ENCODE measurements around the gene PACS1. TPM values are rescaled to one million over a fixed set of nuclear protein-coding genes. Genes with fewer than 3 reads are reported as not detected.

PACS1 gene
- total RNA-seq, 4 donors from 2014 or later: 32.0 to 62.7 (median 51.8) TPM

DNA sequence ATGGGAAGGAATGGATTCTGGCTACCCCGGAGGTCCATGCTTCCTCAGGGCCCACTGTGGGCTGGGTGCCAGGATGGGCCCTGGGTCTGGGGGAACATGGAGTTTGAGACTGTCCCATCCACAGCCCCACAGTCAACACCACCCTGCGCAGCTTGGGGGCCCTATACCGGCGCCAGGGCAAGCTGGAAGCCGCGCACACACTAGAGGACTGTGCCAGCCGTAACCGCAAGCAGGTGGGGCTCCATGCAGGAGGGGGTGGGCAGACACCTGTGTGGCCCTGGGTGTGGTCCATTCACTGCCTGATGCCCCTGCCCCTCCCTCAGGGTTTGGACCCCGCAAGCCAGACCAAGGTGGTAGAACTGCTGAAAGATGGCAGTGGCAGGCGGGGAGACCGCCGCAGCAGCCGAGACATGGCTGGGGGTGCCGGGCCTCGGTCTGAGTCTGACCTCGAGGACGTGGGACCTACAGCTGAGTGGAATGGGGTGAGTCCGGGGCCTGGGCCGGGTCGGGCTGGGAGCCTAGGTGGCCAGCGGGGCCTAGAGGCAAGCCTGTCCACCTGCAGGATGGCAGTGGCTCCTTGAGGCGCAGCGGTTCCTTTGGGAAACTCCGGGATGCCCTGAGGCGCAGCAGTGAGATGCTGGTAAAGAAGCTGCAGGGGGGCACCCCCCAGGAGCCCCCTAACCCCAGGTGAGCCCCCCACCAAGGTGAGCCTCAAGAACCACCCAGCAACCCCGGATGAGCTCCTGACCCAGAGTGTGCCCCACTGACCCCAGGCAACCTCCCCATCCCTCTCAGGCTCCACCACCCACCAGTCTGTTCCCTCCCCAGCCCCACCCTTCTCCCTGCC is 195.7 kb downstream of the PACS1 start:
- peak overlapping the region in 2 of 4 donors; percentile 98 to 99 for H3K27ac ChIP-seq
- H3K36me3 ChIP-seq: peaks cover 0 to 58% (median 0%) of the 10 kb centered on the region in 3 donors
- 90 to 93% methylated on average over 23 to 25 of the region's 26 CpGs for WGBS, 2 donors
- peaks cover 0 to 30% (median 15%) of the 10 kb centered on the region in 4 donors for H3K4me1 ChIP-seq
- H3K9me3 ChIP-seq: no peaks in the 10 kb centered on the region
- TF ChIP-seq EP300 (IDR thresholded peaks at IDR 0.05): no peak
- TF ChIP-seq, protein P1, sequence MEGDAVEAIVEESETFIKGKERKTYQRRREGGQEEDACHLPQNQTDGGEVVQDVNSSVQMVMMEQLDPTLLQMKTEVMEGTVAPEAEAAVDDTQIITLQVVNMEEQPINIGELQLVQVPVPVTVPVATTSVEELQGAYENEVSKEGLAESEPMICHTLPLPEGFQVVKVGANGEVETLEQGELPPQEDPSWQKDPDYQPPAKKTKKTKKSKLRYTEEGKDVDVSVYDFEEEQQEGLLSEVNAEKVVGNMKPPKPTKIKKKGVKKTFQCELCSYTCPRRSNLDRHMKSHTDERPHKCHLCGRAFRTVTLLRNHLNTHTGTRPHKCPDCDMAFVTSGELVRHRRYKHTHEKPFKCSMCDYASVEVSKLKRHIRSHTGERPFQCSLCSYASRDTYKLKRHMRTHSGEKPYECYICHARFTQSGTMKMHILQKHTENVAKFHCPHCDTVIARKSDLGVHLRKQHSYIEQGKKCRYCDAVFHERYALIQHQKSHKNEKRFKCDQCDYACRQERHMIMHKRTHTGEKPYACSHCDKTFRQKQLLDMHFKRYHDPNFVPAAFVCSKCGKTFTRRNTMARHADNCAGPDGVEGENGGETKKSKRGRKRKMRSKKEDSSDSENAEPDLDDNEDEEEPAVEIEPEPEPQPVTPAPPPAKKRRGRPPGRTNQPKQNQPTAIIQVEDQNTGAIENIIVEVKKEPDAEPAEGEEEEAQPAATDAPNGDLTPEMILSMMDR (IDR thresholded peaks at IDR 0.05): no peak
- TF ChIP-seq POLR2A (IDR thresholded peaks at IDR 0.05): no peak
- DNase-seq (ENCODE audit: low spot score in 2 of 2): no peak
- H3K4me3 ChIP-seq: no peak overlapping the region
- no peaks in the 10 kb centered on the region for H3K27me3 ChIP-seq

DNA sequence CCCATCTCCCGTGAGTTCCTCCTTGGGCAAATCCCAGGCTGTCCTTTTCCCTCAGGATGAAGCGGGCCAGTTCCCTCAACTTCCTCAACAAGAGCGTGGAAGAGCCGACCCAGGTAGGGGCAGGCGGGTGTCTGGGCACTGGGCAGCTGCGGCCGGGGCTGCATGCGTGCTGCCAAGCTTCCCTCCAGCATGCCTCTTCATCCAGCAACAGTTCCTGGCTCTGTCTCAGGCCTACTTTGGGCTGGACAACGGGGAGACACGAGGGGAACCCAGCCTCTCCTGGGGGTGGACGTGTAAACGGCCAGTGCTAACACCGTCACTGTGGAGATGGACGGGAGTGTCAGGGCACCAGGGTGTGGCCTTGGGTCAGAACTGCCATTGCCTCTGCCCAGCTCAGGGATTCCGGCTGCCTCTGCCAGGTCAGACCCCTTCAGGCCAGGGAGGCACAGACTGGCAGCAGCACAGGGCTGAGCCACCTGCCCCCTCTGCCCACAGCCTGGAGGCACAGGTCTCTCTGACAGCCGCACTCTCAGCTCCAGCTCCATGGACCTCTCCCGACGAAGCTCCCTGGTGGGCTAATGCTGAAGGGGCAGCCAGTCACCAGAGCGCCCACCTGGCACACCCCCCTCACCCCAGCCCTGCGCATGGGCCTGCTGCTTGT is 196.4 kb downstream of the PACS1 start:
- H3K4me1 ChIP-seq: peaks cover 0 to 35% (median 15%) of the 10 kb centered on the region in 4 donors
- no peaks in the 10 kb centered on the region for H3K9me3 ChIP-seq
- peak overlapping the region; percentile 87 to 99 (median 95) for H3K27ac ChIP-seq
- peaks cover 0 to 52% (median 0%) of the 10 kb centered on the region in 3 donors for H3K36me3 ChIP-seq
- peak overlapping the region; percentile 67 to 90 (median 76) for H3K4me3 ChIP-seq
- DNase-seq (ENCODE audit: low spot score in 2 of 2): no peak
- TF ChIP-seq POLR2A (IDR thresholded peaks at IDR 0.05) (no peak), EP300 (IDR thresholded peaks at IDR 0.05) (no peak)
- TF ChIP-seq, protein P1 (IDR thresholded peaks at IDR 0.05): no peak
- H3K27me3 ChIP-seq: no peaks in the 10 kb centered on the region
- 74 to 75% methylated on average over 18 to 20 of the region's 20 CpGs for WGBS, 2 donors

DNA sequence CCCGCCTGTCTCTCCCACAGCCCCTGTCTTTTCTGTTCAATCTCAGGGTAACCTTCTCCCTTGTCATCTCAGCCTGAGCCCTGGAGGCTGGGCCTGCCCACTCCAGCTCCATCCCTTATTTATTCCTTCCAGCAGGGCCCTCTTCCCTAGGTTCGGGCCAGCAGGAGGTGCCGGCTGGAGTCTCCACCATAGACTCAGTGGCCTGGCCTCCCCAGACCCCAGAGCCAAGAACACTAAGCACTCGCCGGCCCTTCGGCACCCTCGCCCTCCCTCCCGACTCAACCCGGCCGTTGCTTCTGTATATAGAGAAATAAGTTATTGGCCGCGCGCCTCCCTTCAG is 196.9 kb downstream of the PACS1 start:
- no peaks in the 10 kb centered on the region for H3K27me3 ChIP-seq
- DNase-seq (ENCODE audit: low spot score in 2 of 2): no peak
- peak overlapping the region; percentile 87 to 99 (median 95) for H3K27ac ChIP-seq
- peaks cover 0 to 37% (median 15%) of the 10 kb centered on the region in 4 donors for H3K4me1 ChIP-seq
- no peak for TF ChIP-seq EP300 (IDR thresholded peaks at IDR 0.05)
- TF ChIP-seq, protein P1 (IDR thresholded peaks at IDR 0.05): no peak
- peak overlapping the region; percentile 67 to 90 (median 76) for H3K4me3 ChIP-seq
- peaks cover 0 to 52% (median 2%) of the 10 kb centered on the region in 3 donors for H3K36me3 ChIP-seq
- 8 to 15% methylated on average over 13 of the region's 13 CpGs for WGBS, 2 donors
- no peaks in the 10 kb centered on the region for H3K9me3 ChIP-seq

DNA sequence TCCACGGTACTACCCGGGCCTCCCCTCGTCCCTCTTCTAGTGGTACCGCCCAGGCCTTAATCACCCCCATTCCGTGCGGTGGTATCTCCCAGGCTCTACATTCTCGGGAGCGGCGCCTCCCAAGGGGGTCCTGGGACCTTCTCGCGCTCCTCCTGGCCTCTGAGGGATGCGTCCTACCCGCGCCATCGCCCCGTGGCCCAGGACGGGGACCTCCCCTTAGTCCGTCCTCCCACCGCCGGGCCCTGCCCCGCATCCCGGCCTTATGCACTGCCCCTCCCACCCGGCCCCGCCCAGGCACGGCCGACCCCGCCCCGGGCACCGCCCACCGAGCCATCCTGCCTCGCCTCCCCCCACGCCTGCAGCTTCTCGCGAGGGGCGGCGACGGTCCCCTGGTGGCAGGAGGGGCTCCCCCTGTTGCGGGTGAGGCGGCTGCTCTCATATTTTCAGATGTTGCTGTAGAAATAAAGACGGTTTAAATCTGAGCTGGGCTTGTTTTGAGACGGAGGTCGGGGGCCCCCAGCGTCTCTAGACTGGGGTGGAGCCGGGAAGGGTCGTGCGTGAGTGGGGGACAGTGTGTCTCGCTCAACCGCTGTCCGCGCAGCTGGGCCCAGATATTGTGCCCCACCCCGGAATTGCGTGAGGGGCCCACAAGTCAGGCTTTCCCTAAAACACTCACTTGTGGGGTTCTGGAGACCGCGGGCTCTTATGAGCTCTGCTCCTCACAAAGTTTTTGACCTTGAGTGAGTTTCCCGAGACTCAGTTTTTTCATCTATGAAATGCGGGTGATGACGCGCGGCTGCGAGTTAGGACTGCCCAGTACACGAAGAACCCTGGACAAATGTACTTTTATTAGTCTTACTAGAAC is 197.5 kb downstream of the PACS1 start:
- 1% methylated on average over 35 to 50 of the region's 61 CpGs for WGBS, 2 donors
- H3K36me3 ChIP-seq: peaks cover 0 to 52% (median 8%) of the 10 kb centered on the region in 3 donors
- H3K27ac ChIP-seq: peak overlapping the region; percentile 87 to 99 (median 95)
- peak overlapping the region; percentile 67 to 90 (median 76) for H3K4me3 ChIP-seq
- peaks cover 0 to 37% (median 15%) of the 10 kb centered on the region in 4 donors for H3K4me1 ChIP-seq
- H3K9me3 ChIP-seq: no peaks in the 10 kb centered on the region
- DNase-seq (ENCODE audit: low spot score in 2 of 2): peak; percentile 83 to 85
- no peaks in the 10 kb centered on the region for H3K27me3 ChIP-seq
- TF ChIP-seq, protein P1 (IDR thresholded peaks at IDR 0.05): peak in 3 of 5 experiments; percentile 15 to 55 (median 45)
- peak; percentile 4 to 75 for TF ChIP-seq EP300 (IDR thresholded peaks at IDR 0.05)
- peak; percentile 46 to 61 for TF ChIP-seq POLR2A (IDR thresholded peaks at IDR 0.05)
